GM12878 (cell line): Measurements from ENCODE around the gene VAX1. TPM values are rescaled to one million over a fixed set of nuclear protein-coding genes. Genes with fewer than 3 reads are reported as not detected.

Source experiments
- ATAC-seq: fragments of 200-7000 bp; cut with Tn5 transposase; 3 replicates; pipeline ENCODE4 v1.9.1; 2020; ENCODE audit warnings: mild to moderate bottlenecking, moderate library complexity
- BruUV-seq: library from RNA; stranded (reverse); fragments of 400-500 nt; replicated peaks from 2 replicates; lab custom pipeline; 2021; lab: Mats Ljungman, UMichigan
- CTCF ChIA-PET: fragments of 300-600 bp; sonication (Branson Sonifier 250); formaldehyde crosslinking; extraction: SDS; loops from one replicate; lab custom pipeline; 2021; ENCODE audit warnings: inconsistent platforms; lab: Yijun Ruan, JAX
- POLR2A ChIA-PET: fragments of 350-600 bp; formaldehyde crosslinking; extraction: SDS; loops from one replicate; lab custom pipeline; 2021; ENCODE audit warnings: inconsistent platforms; lab: Charles Lee
- RAD21 ChIA-PET: fragments of 300-600 bp; sonication (Branson Sonifier 250); formaldehyde crosslinking; loops from one replicate; lab custom pipeline; 2023; ENCODE audit warnings: antibody characterized with exemption; ENCODE audit not compliant: unreplicated experiment; lab: Charles Lee
- SMC1A ChIA-PET: fragments of 300-600 bp; sonication (Branson Sonifier 250); formaldehyde crosslinking; loops from one replicate; lab custom pipeline; 2023; ENCODE audit not compliant: unreplicated experiment, uncharacterized antibody; lab: Charles Lee
- DNase-seq: peaks from one replicate; pipeline ENCODE4 v3.0.0-alpha.2; 2011; ENCODE audit warnings: low read depth, low spot score
- FAIRE-seq: peaks from 3 replicates; lab custom pipeline; 2011; peaks lifted over from hg19 to GRCh38; lab: Jason Lieb, UNC
- H2AFZ ChIP-seq: 2 replicates; pipeline ENCODE4 v1.6.0; 2011; ENCODE audit warnings: low read depth, low read length, control low read depth; ENCODE audit not compliant: control insufficient read depth
- H3K27ac ChIP-seq: 2 replicates; pipeline ENCODE4 v1.5.1; 2011; ENCODE audit warnings: control low read depth; ENCODE audit not compliant: control insufficient read depth, insufficient read depth
- H3K27me3 ChIP-seq, 2 experiments: replicated peaks in 1 of 2; 2 replicates each; pipeline versions ENCODE4 v1.6.0 to v1.6.1; 2011; ENCODE audit warnings: low read length in 1 of 2; ENCODE audit not compliant: control insufficient read depth in 2 of 2, insufficient read depth in 2 of 2
- H3K36me3 ChIP-seq, 2 experiments: 2 replicates each; pipeline ENCODE4 v1.5.1; 2011; ENCODE audit warnings: low read length in 1 of 2; ENCODE audit not compliant: control insufficient read depth in 2 of 2, insufficient read depth in 2 of 2
- H3K4me1 ChIP-seq: 2 replicates; pipeline ENCODE4 v1.6.1; 2011; ENCODE audit warnings: mild to moderate bottlenecking, low read length, moderate library complexity, mixed read lengths; ENCODE audit not compliant: control insufficient read depth, insufficient read depth
- H3K4me2 ChIP-seq: 2 replicates; pipeline ENCODE4 v1.6.0; 2011; ENCODE audit warnings: control low read depth; ENCODE audit not compliant: control insufficient read depth, insufficient read depth
- H3K4me3 ChIP-seq: fragments of 200-600 bp; sonication (generic); 2 replicates; pipeline ENCODE4 v1.5.1; 2016
- H3K79me2 ChIP-seq: 2 replicates; pipeline ENCODE4 v1.6.0; 2011; ENCODE audit warnings: low read length; ENCODE audit not compliant: control insufficient read depth, insufficient read depth
- H3K9ac ChIP-seq: 2 replicates; pipeline ENCODE4 v1.8.0; 2011; ENCODE audit warnings: low read length, control low read depth, mixed read lengths; ENCODE audit not compliant: control insufficient read depth, insufficient read depth
- H3K9me3 ChIP-seq: replicated peaks from 3 replicates; pipeline ENCODE4 v1.5.1; 2011; ENCODE audit warnings: mild to moderate bottlenecking, low read length; ENCODE audit not compliant: control insufficient read depth, insufficient read depth
- H4K20me1 ChIP-seq: 2 replicates; pipeline ENCODE4 v1.6.0; 2011; ENCODE audit not compliant: control insufficient read depth, insufficient read depth
- BACH1 ChIP-seq: fragments of 450-650 bp; IDR thresholded peaks from 2 replicates; pipeline ENCODE4 v1.6.1; 2017; ENCODE audit warnings: mild to moderate bottlenecking, borderline replicate concordance
- HSF1 ChIP-seq: fragments of 150-350 bp; IDR thresholded peaks from 2 replicates; pipeline ENCODE4 v1.6.1; 2014; ENCODE audit warnings: mild to moderate bottlenecking, low read depth, low read length
- KLF5 ChIP-seq: fragments of 450-650 bp; IDR thresholded peaks from 2 replicates; pipeline ENCODE4 v1.6.1; 2014; ENCODE audit warnings: mild to moderate bottlenecking; ENCODE audit not compliant: partially characterized antibody
- PAX8 ChIP-seq: fragments of 450-650 bp; IDR thresholded peaks from 2 replicates; pipeline ENCODE4 v1.6.1; 2017; ENCODE audit warnings: mild to moderate bottlenecking, moderate library complexity
- POLR2A ChIP-seq: IDR thresholded peaks from 2 replicates; pipeline ENCODE4 v1.6.1; 2011; ENCODE audit warnings: low read depth, mild to moderate bottlenecking, low read length
- SIN3A ChIP-seq: IDR thresholded peaks from 2 replicates; pipeline ENCODE4 v1.6.1; 2012; ENCODE audit warnings: low read depth, low read length, improper control_type of control experiment
- SUZ12 ChIP-seq: fragments of 200-600 bp; sonication (generic); IDR thresholded peaks from one replicate; pipeline ENCODE4 v1.6.1; 2018; ENCODE audit warnings: antibody characterized with exemption, mild to moderate bottlenecking; ENCODE audit not compliant: unreplicated experiment
- USF1 ChIP-seq: IDR thresholded peaks from 2 replicates; pipeline ENCODE4 v1.6.1; 2011; ENCODE audit warnings: borderline replicate concordance, low read depth, mild to moderate bottlenecking, moderate library complexity, mixed read lengths, low read length; ENCODE audit not compliant: insufficient read depth; ENCODE audit errors: extremely low read length
- ZBED1 ChIP-seq: IDR thresholded peaks from 2 replicates; pipeline ENCODE4 v1.6.1; 2016; ENCODE audit warnings: borderline replicate concordance
- ZNF384 ChIP-seq: IDR thresholded peaks from 2 replicates; pipeline ENCODE4 v1.6.1; 2012; ENCODE audit warnings: low read depth, mild to moderate bottlenecking, low read length, improper control_type of control experiment, borderline replicate concordance
- WGBS: methylation state at CpG from one replicate; pipeline ENCODE4 v1.1.6; 2016; ENCODE audit warnings: low lambda C conversion rate; ENCODE audit not compliant: insufficient replicate concordance, insufficient coverage; ENCODE audit errors: missing lambda C conversion rate; 5-methylcytosine and 5-hydroxymethylcytosine counted together
- in situ Hi-C: fragments of 300-500 bp; cut with MboI; formaldehyde crosslinking; loops from 9 replicates; pipeline ENCODE4 v1.14.3; 2018; ENCODE audit warnings: mixed read lengths
- intact Hi-C: fragments of 100-400 bp; cut with micrococcal nuclease; formaldehyde crosslinking; loops from one replicate; pipeline ENCODE4 v1.14.2; 2022; ENCODE audit not compliant: unreplicated experiment
- polyA plus RNA-seq, 11 experiments: library from polyadenylated mRNA; depleted of rRNA in 4 of 11; unstranded in 6 of 11; stranded (reverse) in 5 of 11; fragments of >200 nt; fragmentation: Nextera tagmentation in 4 of 11; fragmentation: Illumina TruSeq in 1 of 11; extraction: Ambion mirVana in 4 of 11; extraction: Trizol in 1 of 11; gene quantifications; 1 replicate in 1 of 11; 2 replicates in 10 of 11; pipeline versions ENCODE4 v1.2.1 to v1.2.3, GENCODE V29; 2011 to 2016; ENCODE audit warnings: inconsistent platforms in 2 of 11, missing spikeins in 2 of 11, low read depth in 1 of 11
- total RNA-seq, 4 experiments: library from RNA; depleted of rRNA in 3 of 4; stranded (reverse); fragments of >200 nt in 3 of 4; fragmentation: Illumina TruSeq in 1 of 4; extraction: Trizol in 1 of 4; gene quantifications; 2 replicates each; pipeline versions ENCODE4 v1.2.1 to v1.2.3, GENCODE V29; 2013 to 2021

VAX1 gene
- total and polyA plus RNA-seq, 10 of the 15 experiments (the other 5 are each of a cell fraction or from before 2014, with no cell fraction given) = not detected

- no peak for TF ChIP-seq HSF1
- no peak for TF ChIP-seq POLR2A
- no peak for TF ChIP-seq ZBED1
- no peak for TF ChIP-seq KLF5
Measured at GRCh38 chr10:117134056-117134305, 4.1 kb downstream of the VAX1 start (continued).

- peaks cover 14 to 27% of the 10 kb centered on the region in 2 experiments for H3K27me3 ChIP-seq
- H3K4me1 ChIP-seq = no peaks in the 10 kb centered on the region
- intact Hi-C loops (no loop called here), in situ Hi-C loops (no loop called here)
- no peaks in the 10 kb centered on the region for H3K36me3 ChIP-seq
- ChIA-PET CTCF (no interaction called here), SMC1A (no interaction called here), RAD21 (no interaction called here), POLR2A (no interaction called here)
- TF ChIP-seq SIN3A (no peak), SUZ12 (peak; percentile 92), USF1 (no peak), ZNF384 (no peak), PAX8 (no peak), BACH1 (no peak)
- no peak for DNase-seq
- H3K9me3 ChIP-seq = peaks cover 1% of the 10 kb centered on the region; the same call in 2 of the 3 replicates
- H3K79me2 ChIP-seq = no peaks in the 10 kb centered on the region
- H3K9ac ChIP-seq = no peak overlapping the region
- no peak overlapping the region for H2AFZ ChIP-seq
- no TSS peak for BruUV-seq
- no peak overlapping the region for H3K27ac ChIP-seq
- no peak for ATAC-seq
- H4K20me1 ChIP-seq = no peaks in the 10 kb centered on the region
- no peak for FAIRE-seq
- WGBS = 37% methylated on average over 29 of the region's 30 CpGs
- H3K4me3 ChIP-seq = no peak overlapping the region
- no peak overlapping the region for H3K4me2 ChIP-seq
Measured at GRCh38 chr10:117133273-117134055, 4.6 kb downstream of the VAX1 start.
